Tibial nerve (tissue), 4 donors: ENCODE results near the gene ASAP3. TPM values are rescaled to one million over a fixed set of nuclear protein-coding genes. Genes with fewer than 3 reads are reported as not detected.

Experiments used
- DNase-seq, 2 donors: peaks; one replicate each; pipeline ENCODE4 v3.0.0-alpha.2; 2019; ENCODE audit warnings: low spot score in 2 of 2
- H3K27ac ChIP-seq, 4 donors: fragments of 200-600 bp; sonication (generic) in 3 of 4; one replicate each; pipeline ENCODE4 v1.5.1; 2017 to 2019; ENCODE audit warnings: mild to moderate bottlenecking in 1 of 4
- H3K27me3 ChIP-seq, 2 donors: fragments of 200-600 bp; sonication (generic) in 1 of 2; one replicate each; pipeline versions ENCODE4 v1.5.1 to v1.6.0; 2017 to 2019
- H3K36me3 ChIP-seq, 3 donors: fragments of 200-600 bp; sonication (generic); one replicate each; pipeline ENCODE4 v1.5.1; 2018 to 2019
- H3K4me1 ChIP-seq, 4 donors: fragments of 200-600 bp; sonication (generic) in 3 of 4; one replicate each; pipeline ENCODE4 v1.5.1; 2017 to 2019
- H3K4me3 ChIP-seq, 4 donors: fragments of 200-600 bp; sonication (generic) in 3 of 4; one replicate each; pipeline ENCODE4 v1.5.1; 2017 to 2019; ENCODE audit warnings: mild to moderate bottlenecking in 1 of 4, moderate library complexity in 1 of 4
- H3K9me3 ChIP-seq, 4 donors: fragments of 200-600 bp; sonication (generic) in 3 of 4; one replicate each; pipeline ENCODE4 v1.5.1; 2017 to 2019
- CTCF ChIP-seq, 5 experiments: fragments of 200-600 bp in 3 of 5; fragments of 450-650 bp in 2 of 5; sonication (generic) in 3 of 5; IDR thresholded peaks; one replicate each; pipeline ENCODE4 v1.5.1; 2016 to 2019; ENCODE audit warnings: antibody characterized with exemption in 5 of 5, mild to moderate bottlenecking in 3 of 5, moderate library complexity in 2 of 5
- EP300 ChIP-seq, 2 donors: sonication (generic); formaldehyde crosslinking; IDR thresholded peaks; one replicate each; pipeline ENCODE4 v1.6.1; 2017; ENCODE audit warnings: antibody characterized with exemption in 2 of 2, mild to moderate bottlenecking in 1 of 2
- POLR2A ChIP-seq, 2 donors: fragments of 450-650 bp; IDR thresholded peaks; one replicate each; pipeline ENCODE4 v1.6.1; 2017; ENCODE audit warnings: antibody characterized with exemption in 2 of 2, mild to moderate bottlenecking in 2 of 2, moderate library complexity in 2 of 2
- WGBS, 2 donors: methylation state at CpG; one replicate each; pipeline ENCODE4 v1.1.5; 2018; 5-methylcytosine and 5-hydroxymethylcytosine counted together
- total RNA-seq, 4 donors: library from RNA; depleted of rRNA; stranded (reverse); fragments of >200 nt; gene quantifications; one replicate each; pipeline ENCODE4 v1.1.0, GENCODE V29; 2016

Gene ASAP3
- total RNA-seq, 4 donors from 2014 or later = 79.8 to 140 (median 117) TPM

DNA sequence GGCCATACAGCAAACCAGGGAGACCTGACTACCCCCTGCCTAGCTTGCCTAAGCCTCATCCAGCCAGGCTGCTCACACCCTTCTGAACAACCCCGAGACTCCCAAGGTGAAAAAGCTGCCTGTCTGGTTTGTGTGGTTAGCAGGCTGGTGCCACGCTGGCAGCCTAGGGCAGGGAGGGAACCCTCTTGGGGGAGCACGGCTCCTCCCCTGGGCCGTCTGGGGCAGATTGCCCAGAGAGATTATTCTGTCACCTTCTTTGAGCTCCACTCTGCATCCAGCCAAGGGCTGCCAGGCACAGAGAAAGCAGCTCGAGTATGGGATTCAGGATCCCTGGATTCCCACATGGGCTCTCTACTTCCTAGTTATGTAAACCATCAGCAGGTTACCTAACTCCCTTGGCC, 32.0 kb downstream of the ASAP3 start:
- Histone ChIP-seq H3K27ac (peak overlapping the region in 3 of 4 donors; percentile 1 to 64 (median 20)), H3K27me3 (no peaks in the 10 kb centered on the region), H3K36me3 (peaks cover 0 to 44% (median 0%) of the 10 kb centered on the region in 3 donors), H3K4me1 (peaks cover 0 to 41% (median 0%) of the 10 kb centered on the region in 4 donors), H3K9me3 (no peaks in the 10 kb centered on the region), H3K4me3 (no peak overlapping the region)
- WGBS, 2 donors = 63 to 66% methylated on average over 5 of the region's 5 CpGs
- TF ChIP-seq CTCF (IDR thresholded peaks at IDR 0.05) (no peak), EP300 (IDR thresholded peaks at IDR 0.05) (peak in 1 of 2 donors; percentile 7), POLR2A (IDR thresholded peaks at IDR 0.05) (no peak)
- DNase-seq = no peak

DNA sequence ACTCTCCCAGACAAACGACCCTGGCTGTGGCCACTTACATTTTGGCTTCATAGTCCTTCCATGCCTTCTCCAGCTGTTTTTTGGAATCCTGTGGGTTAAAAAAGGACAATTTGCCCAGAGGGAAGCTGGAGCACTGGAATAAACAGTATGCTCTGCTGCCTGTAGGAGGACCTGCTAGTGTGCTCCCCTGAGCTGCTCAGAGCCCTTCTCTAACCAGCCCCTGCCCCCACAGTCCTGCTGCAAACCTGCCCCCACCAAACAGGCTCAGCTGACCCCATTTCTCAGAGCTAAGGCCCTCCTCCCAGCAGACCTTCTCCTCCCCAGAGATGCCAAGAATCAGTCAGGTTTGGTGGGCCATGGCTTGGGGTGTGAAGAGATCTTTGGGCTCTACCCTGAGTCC, 32.5 kb downstream of the ASAP3 start:
- Histone ChIP-seq H3K4me3 (no peak overlapping the region), H3K27ac (peak overlapping the region in 2 of 4 donors; percentile 1 to 64), H3K4me1 (peaks cover 0 to 43% (median 0%) of the 10 kb centered on the region in 4 donors), H3K27me3 (no peaks in the 10 kb centered on the region), H3K36me3 (peaks cover 0 to 44% (median 0%) of the 10 kb centered on the region in 3 donors), H3K9me3 (no peaks in the 10 kb centered on the region)
- TF ChIP-seq POLR2A (IDR thresholded peaks at IDR 0.05) = no peak
- TF ChIP-seq CTCF (IDR thresholded peaks at IDR 0.05) = no peak
- no peak for TF ChIP-seq EP300 (IDR thresholded peaks at IDR 0.05)
- WGBS, 2 donors = 50 to 75% methylated on average over 1 of the region's 1 CpG
- DNase-seq = no peak

DNA sequence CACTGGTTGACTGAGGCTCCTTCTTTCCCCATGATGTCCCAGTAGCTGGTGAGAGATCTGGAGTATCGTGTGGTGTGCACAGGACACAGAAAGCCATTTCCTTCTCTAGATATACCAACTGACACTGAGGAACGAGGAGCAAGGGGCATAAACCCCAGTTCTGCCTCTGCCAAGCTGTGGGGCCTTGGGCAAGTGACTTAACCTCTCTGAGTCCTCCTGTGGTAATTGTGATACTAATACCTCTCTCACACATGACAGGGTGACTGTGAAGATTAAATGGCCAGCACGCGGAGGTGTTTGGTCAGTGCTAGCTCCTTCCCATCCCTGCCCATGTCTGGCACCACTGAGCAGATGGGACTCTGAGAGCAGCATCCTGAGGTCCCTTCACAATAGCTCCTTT, 33.1 kb downstream of the ASAP3 start:
- TF ChIP-seq EP300 (IDR thresholded peaks at IDR 0.05) = no peak
- TF ChIP-seq POLR2A (IDR thresholded peaks at IDR 0.05) = no peak
- H3K4me3 ChIP-seq = no peak overlapping the region
- peaks cover 0 to 39% (median 0%) of the 10 kb centered on the region in 4 donors for H3K4me1 ChIP-seq
- no peaks in the 10 kb centered on the region for H3K9me3 ChIP-seq
- H3K27ac ChIP-seq = peak overlapping the region in 3 of 4 donors; percentile 1 to 64 (median 60)
- DNase-seq = no peak
- H3K27me3 ChIP-seq = no peaks in the 10 kb centered on the region
- WGBS, 2 donors = 78 to 97% methylated on average over 4 of the region's 4 CpGs
- H3K36me3 ChIP-seq = peaks cover 0 to 42% (median 0%) of the 10 kb centered on the region in 3 donors

DNA sequence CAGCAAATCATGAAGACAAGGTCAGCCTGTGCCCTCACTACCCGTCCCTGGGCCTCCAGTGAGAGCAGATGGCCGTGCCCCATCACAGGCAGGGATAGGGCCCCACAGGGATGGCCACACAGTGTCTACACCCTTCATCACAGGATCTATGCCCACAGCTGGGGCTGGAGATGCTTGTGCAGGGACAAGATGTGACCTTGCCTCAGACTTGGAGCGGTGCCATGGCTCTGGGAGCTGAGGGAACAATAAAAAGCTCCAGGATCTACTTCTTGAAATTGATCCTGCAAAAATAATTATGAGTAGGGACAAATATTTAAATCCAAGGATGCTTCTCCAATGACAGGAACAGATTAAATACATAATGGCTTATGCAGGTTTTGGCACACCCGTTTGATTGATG, 34.0 kb downstream of the ASAP3 start:
- WGBS, 2 donors = 81 to 94% methylated on average over 4 of the region's 4 CpGs
- peak; percentile 72 to 75 for DNase-seq
- TF ChIP-seq POLR2A (IDR thresholded peaks at IDR 0.05) (no peak), EP300 (IDR thresholded peaks at IDR 0.05) (no peak), CTCF (IDR thresholded peaks at IDR 0.05) (no peak)
- H3K9me3 ChIP-seq = no peaks in the 10 kb centered on the region
- peak overlapping the region in 2 of 4 donors; percentile 13 to 61 for H3K27ac ChIP-seq
- peaks cover 0 to 44% (median 0%) of the 10 kb centered on the region in 4 donors for H3K4me1 ChIP-seq
- no peaks in the 10 kb centered on the region for H3K27me3 ChIP-seq
- H3K36me3 ChIP-seq = peaks cover 0 to 32% (median 0%) of the 10 kb centered on the region in 3 donors
- H3K4me3 ChIP-seq = no peak overlapping the region

GRCh38 chr1:23449306-23449705, 34.7 kb downstream of the ASAP3 start:
- Histone ChIP-seq H3K9me3 (no peaks in the 10 kb centered on the region), H3K36me3 (peaks cover 0 to 26% (median 0%) of the 10 kb centered on the region in 3 donors), H3K27ac (peak overlapping the region in 1 of 4 donors; percentile 61), H3K27me3 (no peaks in the 10 kb centered on the region), H3K4me1 (peaks cover 0 to 44% (median 0%) of the 10 kb centered on the region in 4 donors), H3K4me3 (no peak overlapping the region)
- TF ChIP-seq CTCF (IDR thresholded peaks at IDR 0.05) = no peak
- WGBS, 2 donors = 88% methylated on average over 6 of the region's 6 CpGs
- DNase-seq = no peak
